HepG2 (cell line): Measurements from ENCODE around the gene PIGX. TPM values are rescaled to one million over a fixed set of nuclear protein-coding genes. Genes with fewer than 3 reads are reported as not detected.

Experiments
- GPN1 ChIP-seq: sonication (generic); formaldehyde crosslinking; IDR thresholded peaks from 2 replicates; pipeline ENCODE4 v1.5.1; 2020; ENCODE audit warnings: missing genetic modification reagents, borderline replicate concordance
- HDAC6 ChIP-seq: fragments of 200-600 bp; sonication (generic); IDR thresholded peaks from 2 replicates; pipeline ENCODE4 v1.7.0; 2017; ENCODE audit warnings: mild to moderate bottlenecking, antibody characterized with exemption, low read length, low read depth
- NFATC3 ChIP-seq: sonication (generic); formaldehyde crosslinking; IDR thresholded peaks from 2 replicates; pipeline ENCODE4 v1.5.1; 2020; ENCODE audit warnings: mild to moderate bottlenecking, missing genetic modification reagents
- NFIC ChIP-seq: IDR thresholded peaks from 2 replicates; pipeline ENCODE4 v1.6.1; 2012; ENCODE audit warnings: mild to moderate bottlenecking, low read length, inconsistent platforms
- PCBP1 ChIP-seq: fragments of 200-400 bp; formaldehyde crosslinking; IDR thresholded peaks from 2 replicates; pipeline ENCODE4 v1.6.1; 2017; ENCODE audit warnings: mild to moderate bottlenecking, low read depth, low read length, borderline replicate concordance
- SRSF4 ChIP-seq: fragments of 200-400 bp; formaldehyde crosslinking; IDR thresholded peaks from one replicate; pipeline ENCODE4 v1.6.1; 2018; ENCODE audit warnings: mild to moderate bottlenecking, low read depth, low read length, moderate library complexity; ENCODE audit not compliant: poor library complexity, severe bottlenecking
- SRY ChIP-seq: sonication (generic); formaldehyde crosslinking; IDR thresholded peaks from 2 replicates; pipeline ENCODE4 v1.8.0; 2022; ENCODE audit warnings: mild to moderate bottlenecking, missing genetic modification reagents
- ZNF234 ChIP-seq: sonication (generic); formaldehyde crosslinking; conservative IDR thresholded peaks from 2 replicates; pipeline ENCODE4 v1.5.1; 2020; ENCODE audit warnings: mild to moderate bottlenecking, missing genetic modification reagents
- ZNF335 ChIP-seq: sonication (generic); formaldehyde crosslinking; IDR thresholded peaks from 2 replicates; pipeline ENCODE4 v1.4.0; 2020; ENCODE audit warnings: missing genetic modification reagents
- ZNF501 ChIP-seq: sonication (generic); formaldehyde crosslinking; IDR thresholded peaks from 2 replicates; pipeline ENCODE4 v1.5.1; 2020; ENCODE audit warnings: mild to moderate bottlenecking, moderate library complexity, missing genetic modification reagents
- ZNF572 ChIP-seq: sonication (generic); formaldehyde crosslinking; IDR thresholded peaks from 2 replicates; pipeline ENCODE4 v1.5.1; 2020; ENCODE audit warnings: mild to moderate bottlenecking, missing genetic modification reagents
- ZNF746 ChIP-seq: sonication (generic); formaldehyde crosslinking; IDR thresholded peaks from 2 replicates; pipeline ENCODE4 v1.8.0; 2022; ENCODE audit warnings: mild to moderate bottlenecking, missing genetic modification reagents
- polyA plus RNA-seq, 8 experiments: library from polyadenylated mRNA; depleted of rRNA in 3 of 8; stranded (reverse) in 7 of 8; unstranded in 1 of 8; fragments of >200 nt; fragmentation: Illumina TruSeq in 4 of 8; extraction: Trizol in 4 of 8; gene quantifications; 2 replicates each; pipeline versions ENCODE4 v1.2.1 to v1.2.3, GENCODE V29; 2011 to 2016; ENCODE audit warnings: low read depth in 4 of 8, missing spikeins in 1 of 8, mixed read lengths in 1 of 8; ENCODE audit not compliant: insufficient read depth in 1 of 8
- total RNA-seq, 5 experiments: library from RNA; depleted of rRNA; stranded (reverse); fragments of >200 nt; fragmentation: Illumina TruSeq; extraction: Trizol; gene quantifications; 2 replicates each; pipeline ENCODE4 v1.2.3, GENCODE V29; 2016; ENCODE audit warnings: low read depth in 1 of 5
- TF ChIP-seq, protein P1 (sequence below): sonication (generic); formaldehyde crosslinking; IDR thresholded peaks from 2 replicates; pipeline ENCODE4 v1.4.0; 2020; ENCODE audit warnings: mild to moderate bottlenecking, missing genetic modification reagents, borderline replicate concordance
- TF ChIP-seq, protein P2 (sequence below): sonication (generic); formaldehyde crosslinking; IDR thresholded peaks from 2 replicates; pipeline ENCODE4 v1.5.1; 2020; ENCODE audit warnings: missing genetic modification reagents, mild to moderate bottlenecking, borderline replicate concordance
- TF ChIP-seq, protein P3 (sequence below): IDR thresholded peaks from 2 replicates; pipeline ENCODE4 v1.6.1; 2012; ENCODE audit warnings: inconsistent platforms
- TF ChIP-seq, protein P4 (sequence below): sonication (generic); formaldehyde crosslinking; IDR thresholded peaks from 2 replicates; pipeline ENCODE4 v1.4.0; 2020; ENCODE audit warnings: mild to moderate bottlenecking, missing genetic modification reagents
- TF ChIP-seq, protein P5 (sequence below): sonication (generic); formaldehyde crosslinking; IDR thresholded peaks from 2 replicates; pipeline ENCODE4 v1.4.0; 2020; ENCODE audit warnings: missing genetic modification reagents

Gene PIGX
- total and polyA plus RNA-seq, 2 of the 13 experiments (the other 11 are each of a cell fraction or from before 2014, with no cell fraction given): 13.2 to 21.3 TPM

DNA sequence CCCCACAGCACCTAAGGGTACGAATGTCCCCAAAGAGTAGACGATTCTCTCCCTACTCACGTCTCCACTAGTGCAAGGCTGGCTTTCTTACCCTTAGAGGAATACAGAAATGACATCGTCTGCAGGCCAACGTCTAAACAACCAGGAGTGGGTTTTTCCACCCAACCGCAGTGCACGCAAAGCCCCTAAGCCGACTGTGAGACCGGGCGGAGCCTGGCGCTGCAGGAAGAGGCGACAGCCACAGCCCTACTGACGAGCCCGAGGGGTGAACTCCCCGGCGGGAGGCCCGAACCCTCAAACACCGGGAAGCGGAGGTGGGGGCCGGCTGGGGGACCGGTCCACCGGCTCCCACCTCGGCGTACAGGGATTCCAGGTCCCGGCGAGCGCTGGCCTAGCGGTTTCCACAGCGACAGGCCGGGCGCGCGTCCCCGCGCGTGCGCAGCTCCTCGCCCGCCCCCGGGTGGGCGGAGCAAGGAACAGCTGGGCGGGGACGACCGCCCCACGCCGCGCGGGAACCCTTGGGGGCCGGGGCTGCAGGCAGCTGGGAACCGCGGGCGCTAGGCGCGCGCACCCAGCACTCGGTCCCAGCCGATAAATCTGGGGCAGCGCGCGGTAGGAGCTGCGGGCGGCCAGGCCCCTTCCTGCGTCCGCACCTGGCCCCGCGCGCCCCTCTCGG, at the start of gene PIGX, which contains the start of gene CEP19 (continued):
- TF ChIP-seq, protein P1, sequence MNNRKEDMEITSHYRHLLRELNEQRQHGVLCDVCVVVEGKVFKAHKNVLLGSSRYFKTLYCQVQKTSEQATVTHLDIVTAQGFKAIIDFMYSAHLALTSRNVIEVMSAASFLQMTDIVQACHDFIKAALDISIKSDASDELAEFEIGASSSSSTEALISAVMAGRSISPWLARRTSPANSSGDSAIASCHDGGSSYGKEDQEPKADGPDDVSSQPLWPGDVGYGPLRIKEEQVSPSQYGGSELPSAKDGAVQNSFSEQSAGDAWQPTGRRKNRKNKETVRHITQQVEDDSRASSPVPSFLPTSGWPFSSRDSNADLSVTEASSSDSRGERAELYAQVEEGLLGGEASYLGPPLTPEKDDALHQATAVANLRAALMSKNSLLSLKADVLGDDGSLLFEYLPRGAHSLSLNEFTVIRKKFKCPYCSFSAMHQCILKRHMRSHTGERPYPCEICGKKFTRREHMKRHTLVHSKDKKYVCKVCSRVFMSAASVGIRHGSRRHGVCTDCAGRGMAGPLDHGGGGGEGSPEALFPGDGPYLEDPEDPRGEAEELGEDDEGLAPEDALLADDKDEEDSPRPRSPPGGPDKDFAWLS (CRISPR knock-in tag): no peak
- TF ChIP-seq ZNF746 (CRISPR knock-in tag) (0 out of 2 replicates have a peak, but pooled peaks have one; percentile 49), SRSF4 (no peak), ZNF501 (CRISPR knock-in tag) (0 out of 2 replicates have a peak, but pooled peaks have one; percentile 22), NFATC3 (no peak), GPN1 (CRISPR knock-in tag) (no peak), HDAC6 (no peak), NFIC (no peak), ZNF335 (CRISPR knock-in tag) (no peak), SRY (CRISPR knock-in tag) (0 out of 2 replicates have a peak, but pooled peaks have one; percentile 45), ZNF572 (CRISPR knock-in tag) (no peak), PCBP1 (no peak), ZNF234 (no peak)
- TF ChIP-seq, protein P2, sequence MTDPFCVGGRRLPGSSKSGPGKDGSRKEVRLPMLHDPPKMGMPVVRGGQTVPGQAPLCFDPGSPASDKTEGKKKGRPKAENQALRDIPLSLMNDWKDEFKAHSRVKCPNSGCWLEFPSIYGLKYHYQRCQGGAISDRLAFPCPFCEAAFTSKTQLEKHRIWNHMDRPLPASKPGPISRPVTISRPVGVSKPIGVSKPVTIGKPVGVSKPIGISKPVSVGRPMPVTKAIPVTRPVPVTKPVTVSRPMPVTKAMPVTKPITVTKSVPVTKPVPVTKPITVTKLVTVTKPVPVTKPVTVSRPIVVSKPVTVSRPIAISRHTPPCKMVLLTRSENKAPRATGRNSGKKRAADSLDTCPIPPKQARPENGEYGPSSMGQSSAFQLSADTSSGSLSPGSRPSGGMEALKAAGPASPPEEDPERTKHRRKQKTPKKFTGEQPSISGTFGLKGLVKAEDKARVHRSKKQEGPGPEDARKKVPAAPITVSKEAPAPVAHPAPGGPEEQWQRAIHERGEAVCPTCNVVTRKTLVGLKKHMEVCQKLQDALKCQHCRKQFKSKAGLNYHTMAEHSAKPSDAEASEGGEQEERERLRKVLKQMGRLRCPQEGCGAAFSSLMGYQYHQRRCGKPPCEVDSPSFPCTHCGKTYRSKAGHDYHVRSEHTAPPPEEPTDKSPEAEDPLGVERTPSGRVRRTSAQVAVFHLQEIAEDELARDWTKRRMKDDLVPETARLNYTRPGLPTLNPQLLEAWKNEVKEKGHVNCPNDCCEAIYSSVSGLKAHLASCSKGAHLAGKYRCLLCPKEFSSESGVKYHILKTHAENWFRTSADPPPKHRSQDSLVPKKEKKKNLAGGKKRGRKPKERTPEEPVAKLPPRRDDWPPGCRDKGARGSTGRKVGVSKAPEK (CRISPR knock-in tag): 0 out of 2 replicates have a peak, but pooled peaks have one; percentile 66
- TF ChIP-seq, protein P3, sequence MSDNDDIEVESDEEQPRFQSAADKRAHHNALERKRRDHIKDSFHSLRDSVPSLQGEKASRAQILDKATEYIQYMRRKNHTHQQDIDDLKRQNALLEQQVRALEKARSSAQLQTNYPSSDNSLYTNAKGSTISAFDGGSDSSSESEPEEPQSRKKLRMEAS: peak; percentile 64
- TF ChIP-seq, protein P4, sequence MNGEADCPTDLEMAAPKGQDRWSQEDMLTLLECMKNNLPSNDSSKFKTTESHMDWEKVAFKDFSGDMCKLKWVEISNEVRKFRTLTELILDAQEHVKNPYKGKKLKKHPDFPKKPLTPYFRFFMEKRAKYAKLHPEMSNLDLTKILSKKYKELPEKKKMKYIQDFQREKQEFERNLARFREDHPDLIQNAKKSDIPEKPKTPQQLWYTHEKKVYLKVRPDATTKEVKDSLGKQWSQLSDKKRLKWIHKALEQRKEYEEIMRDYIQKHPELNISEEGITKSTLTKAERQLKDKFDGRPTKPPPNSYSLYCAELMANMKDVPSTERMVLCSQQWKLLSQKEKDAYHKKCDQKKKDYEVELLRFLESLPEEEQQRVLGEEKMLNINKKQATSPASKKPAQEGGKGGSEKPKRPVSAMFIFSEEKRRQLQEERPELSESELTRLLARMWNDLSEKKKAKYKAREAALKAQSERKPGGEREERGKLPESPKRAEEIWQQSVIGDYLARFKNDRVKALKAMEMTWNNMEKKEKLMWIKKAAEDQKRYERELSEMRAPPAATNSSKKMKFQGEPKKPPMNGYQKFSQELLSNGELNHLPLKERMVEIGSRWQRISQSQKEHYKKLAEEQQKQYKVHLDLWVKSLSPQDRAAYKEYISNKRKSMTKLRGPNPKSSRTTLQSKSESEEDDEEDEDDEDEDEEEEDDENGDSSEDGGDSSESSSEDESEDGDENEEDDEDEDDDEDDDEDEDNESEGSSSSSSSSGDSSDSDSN: peak; percentile 75; the same call in 1 of the 2 replicates
- TF ChIP-seq, protein P5, sequence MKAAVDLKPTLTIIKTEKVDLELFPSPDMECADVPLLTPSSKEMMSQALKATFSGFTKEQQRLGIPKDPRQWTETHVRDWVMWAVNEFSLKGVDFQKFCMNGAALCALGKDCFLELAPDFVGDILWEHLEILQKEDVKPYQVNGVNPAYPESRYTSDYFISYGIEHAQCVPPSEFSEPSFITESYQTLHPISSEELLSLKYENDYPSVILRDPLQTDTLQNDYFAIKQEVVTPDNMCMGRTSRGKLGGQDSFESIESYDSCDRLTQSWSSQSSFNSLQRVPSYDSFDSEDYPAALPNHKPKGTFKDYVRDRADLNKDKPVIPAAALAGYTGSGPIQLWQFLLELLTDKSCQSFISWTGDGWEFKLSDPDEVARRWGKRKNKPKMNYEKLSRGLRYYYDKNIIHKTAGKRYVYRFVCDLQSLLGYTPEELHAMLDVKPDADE (CRISPR knock-in tag): no peak
